HG03159 (cell line): ENCODE results near the gene ULK3.

ENCODE experiments used
- ATAC-seq: cut with Tn5 transposase; IDR thresholded peaks from one replicate; pipeline ENCODE4 v1.9.1; 2021; ENCODE audit warnings: mild to moderate bottlenecking, moderate library complexity; ENCODE audit not compliant: unreplicated experiment

Gene ULK3

GRCh38 chr15:74824976-74825375 is 18.0 kb downstream of the ULK3 start:
- no peak for ATAC-seq

DNA sequence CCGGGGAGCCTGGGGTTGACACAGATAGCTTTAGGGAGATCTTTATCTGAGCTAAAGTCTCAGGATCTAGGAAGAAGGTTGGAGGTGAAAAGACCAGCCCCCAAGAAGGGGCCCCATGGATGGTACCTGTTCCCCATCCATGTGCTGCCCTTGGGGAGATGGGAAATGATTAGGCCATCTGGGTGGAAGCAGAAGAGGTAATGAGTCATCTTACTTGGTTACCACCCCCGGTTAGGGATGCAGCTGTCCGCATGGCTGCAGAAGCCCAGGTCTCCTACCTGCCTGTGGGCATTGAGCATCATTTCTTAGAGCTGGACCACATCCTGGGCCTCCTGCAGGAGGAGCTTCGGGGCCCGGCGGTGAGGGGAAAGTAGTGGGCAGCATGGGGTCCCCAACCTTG is 19.6 kb downstream of the ULK3 start:
- no peak for ATAC-seq

GRCh38 chr15:74822233-74822632 is 20.7 kb downstream of the ULK3 start:
- ATAC-seq: no peak

DNA sequence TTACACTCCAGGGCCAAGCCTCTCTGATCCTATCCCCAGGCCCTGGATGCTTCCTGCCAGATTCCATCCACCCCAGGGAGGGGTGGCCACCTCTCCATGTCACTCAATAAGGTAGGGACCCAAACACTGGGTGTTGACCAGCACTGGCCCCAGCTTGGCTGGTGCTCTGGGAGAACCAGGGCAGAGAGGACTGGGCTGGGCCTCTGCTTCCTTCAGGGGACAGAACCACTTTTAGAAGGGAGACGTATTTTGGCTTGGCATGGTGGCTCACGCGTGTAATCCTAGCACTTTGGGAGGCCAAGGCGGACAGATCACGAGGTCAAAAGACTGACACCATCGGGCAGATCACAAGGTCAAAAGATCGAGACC is 21.2 kb downstream of the ULK3 start:
- ATAC-seq: no peak

- peak; percentile 69 for ATAC-seq
Observed at GRCh38 chr15:74821091-74821789, 21.7 kb downstream of the ULK3 start.

- ATAC-seq: no peak
Observed at GRCh38 chr15:74820056-74820455, 22.9 kb downstream of the ULK3 start.

DNA sequence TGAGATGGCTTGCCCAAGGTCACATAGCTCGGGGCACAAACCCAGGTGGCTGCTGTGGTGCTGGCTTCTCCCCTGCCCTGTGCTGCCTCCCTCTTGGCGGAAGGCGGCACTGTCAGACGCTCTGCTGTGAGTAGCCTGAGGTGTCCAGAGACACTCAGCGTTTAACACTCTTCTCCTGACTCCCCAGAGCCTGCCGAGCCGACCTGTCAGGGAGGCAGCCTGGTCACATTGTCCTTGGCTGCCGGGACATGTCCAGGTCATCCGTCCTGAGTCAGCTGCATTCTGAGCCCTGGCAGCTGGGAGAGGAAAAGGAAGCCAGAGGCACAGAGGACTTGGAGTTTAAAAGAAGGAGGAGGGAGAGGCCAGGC is 25.6 kb downstream of the ULK3 start:
- no peak for ATAC-seq

- ATAC-seq: no peak
Observed at GRCh38 chr15:74816624-74817369, 26.2 kb downstream of the ULK3 start.

- ATAC-seq: no peak
Observed at GRCh38 chr15:74815961-74816360, 27.0 kb downstream of the ULK3 start.

GRCh38 chr15:74815121-74815934 is 27.6 kb downstream of the ULK3 start:
- ATAC-seq: no peak

GRCh38 chr15:74812533-74812932 is 30.4 kb downstream of the ULK3 start, which contains the start of gene LMAN1L:
Gene LMAN1L (plus strand): TSS chr15:74812835. CDS start chr15:74812855, 20 bp downstream.
- ATAC-seq: no peak

GRCh38 chr15:74809956-74810355 is 33.0 kb downstream of the ULK3 start:
- no peak for ATAC-seq

DNA sequence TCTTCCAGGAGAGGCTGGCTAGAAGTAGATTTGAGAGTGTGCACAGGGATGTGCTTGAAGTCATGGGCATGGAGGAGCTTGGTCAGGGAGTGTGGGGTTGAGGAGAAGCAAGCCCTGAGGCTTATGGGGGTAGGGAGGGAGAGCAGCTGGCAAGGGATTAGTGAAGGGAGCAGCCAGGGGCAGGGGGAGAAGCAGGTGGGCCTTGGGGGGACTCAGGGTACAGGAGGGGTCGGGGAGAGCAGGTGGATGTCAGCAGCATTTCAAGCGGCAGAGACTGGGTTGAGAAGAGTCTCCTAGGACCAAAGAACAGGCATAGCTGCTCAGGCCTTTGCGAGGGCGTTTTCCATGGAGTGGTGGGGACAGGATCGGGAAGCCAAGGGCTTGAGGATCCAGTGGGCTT is 33.7 kb downstream of the ULK3 start:
- no peak for ATAC-seq

DNA sequence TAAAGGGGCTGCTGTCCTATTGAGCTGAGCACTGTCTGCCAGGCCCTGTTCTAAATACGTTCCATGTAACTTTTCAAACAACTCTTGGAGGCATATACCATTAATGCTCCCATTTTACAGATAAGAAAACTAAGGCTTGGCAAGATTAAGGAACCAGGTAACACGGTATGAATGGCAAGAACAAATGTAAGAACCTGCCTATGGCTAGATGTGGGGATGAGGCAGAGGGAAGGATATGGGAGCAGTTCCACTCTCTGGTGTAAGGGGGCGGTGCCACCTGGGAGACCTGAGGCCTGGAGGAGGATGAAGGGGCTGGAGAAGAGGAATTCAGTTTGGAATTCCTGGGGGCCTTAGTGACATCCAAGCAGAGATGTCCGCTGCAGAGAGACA is 34.1 kb downstream of the ULK3 start:
- ATAC-seq: no peak

- no peak for ATAC-seq
Observed at GRCh38 chr15:74808078-74808839, 34.7 kb downstream of the ULK3 start.

DNA sequence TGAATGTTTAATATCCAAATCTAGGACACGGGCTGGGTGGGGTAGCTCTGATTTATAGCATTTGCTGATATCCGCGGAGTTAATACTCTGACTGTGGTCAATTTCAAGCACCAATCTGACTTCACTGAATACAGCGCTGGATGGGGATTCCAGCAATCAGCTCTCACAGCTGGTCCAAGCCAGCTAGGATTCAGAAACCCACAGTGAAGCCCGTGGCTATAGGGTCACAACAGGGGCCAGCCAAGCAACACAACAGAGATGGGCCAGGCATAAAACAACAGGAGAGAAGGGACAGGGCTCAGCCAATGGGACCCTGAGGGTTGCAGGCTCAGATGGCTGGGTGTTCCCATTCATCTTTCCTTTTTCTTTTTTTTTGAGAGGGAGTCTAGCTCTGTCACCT is 35.7 kb downstream of the ULK3 start:
- no peak for ATAC-seq

GRCh38 chr15:74804935-74805334 is 38.0 kb downstream of the ULK3 start:
- no peak for ATAC-seq

- ATAC-seq: no peak
Observed at GRCh38 chr15:74802862-74803447, 40.0 kb downstream of the ULK3 start.

DNA sequence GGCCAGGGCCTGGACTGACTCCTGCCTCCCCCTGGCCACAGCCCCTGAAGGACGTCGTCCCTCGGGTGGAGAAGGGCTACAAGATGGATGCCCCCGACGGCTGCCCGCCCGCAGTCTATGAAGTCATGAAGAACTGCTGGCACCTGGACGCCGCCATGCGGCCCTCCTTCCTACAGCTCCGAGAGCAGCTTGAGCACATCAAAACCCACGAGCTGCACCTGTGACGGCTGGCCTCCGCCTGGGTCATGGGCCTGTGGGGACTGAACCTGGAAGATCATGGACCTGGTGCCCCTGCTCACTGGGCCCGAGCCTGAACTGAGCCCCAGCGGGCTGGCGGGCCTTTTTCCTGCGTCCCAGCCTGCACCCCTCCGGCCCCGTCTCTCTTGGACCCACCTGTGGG is 40.7 kb downstream of the ULK3 start:
- no peak for ATAC-seq

GRCh38 chr15:74801311-74801997 is 41.5 kb downstream of the ULK3 start:
- no peak for ATAC-seq
